NB4 (cell line): Measurements from ENCODE around the gene GGACT.

Experiments
- DNase-seq: peaks from one replicate; pipeline ENCODE4 v3.0.0; 2010; ENCODE audit warnings: low read depth
- H3K4me3 ChIP-seq: one replicate; pipeline ENCODE4 v1.5.1; 2011; ENCODE audit warnings: mild to moderate bottlenecking, low read depth, low read length, moderate library complexity
- CTCF ChIP-seq: IDR thresholded peaks from one replicate; pipeline ENCODE4 v1.5.1; 2012; ENCODE audit warnings: low read depth, low read length
- MAX ChIP-seq: IDR thresholded peaks from 2 replicates; pipeline ENCODE4 v1.6.1; 2011; ENCODE audit warnings: low read depth, low read length
- MYC ChIP-seq: IDR thresholded peaks from 2 replicates; pipeline ENCODE4 v1.6.1; 2011; ENCODE audit warnings: low read depth, low read length
- POLR2A ChIP-seq: IDR thresholded peaks from 2 replicates; pipeline ENCODE4 v1.6.1; 2011; ENCODE audit warnings: mild to moderate bottlenecking; ENCODE audit not compliant: insufficient read length; ENCODE audit errors: extremely low read depth

The GGACT gene

GRCh38 chr13:100533588-100534041, 55.0 kb downstream of the GGACT start:
- TF ChIP-seq MYC (no peak), POLR2A (no peak), MAX (no peak), CTCF (no peak)
- H3K4me3 ChIP-seq, result no peak overlapping the region
- no peak for DNase-seq

- TF ChIP-seq MYC, result no peak
- TF ChIP-seq MAX, result no peak
- no peak for TF ChIP-seq POLR2A
- no peak for TF ChIP-seq CTCF
- no peak for DNase-seq
- H3K4me3 ChIP-seq, result no peak overlapping the region
Measured at GRCh38 chr13:100532836-100533435, 55.7 kb downstream of the GGACT start.

GRCh38 chr13:100532090-100532766, 56.4 kb downstream of the GGACT start:
- TF ChIP-seq CTCF (no peak), POLR2A (no peak), MYC (no peak), MAX (no peak)
- no peak for DNase-seq
- H3K4me3 ChIP-seq, result no peak overlapping the region

- DNase-seq, result no peak
- H3K4me3 ChIP-seq, result no peak overlapping the region
- TF ChIP-seq MYC (no peak), POLR2A (no peak), MAX (no peak), CTCF (no peak)
Measured at GRCh38 chr13:100530671-100531213, 57.8 kb downstream of the GGACT start.

- DNase-seq, result no peak
- no peak overlapping the region for H3K4me3 ChIP-seq
- TF ChIP-seq MYC (no peak), MAX (no peak), CTCF (no peak), POLR2A (no peak)
Measured at GRCh38 chr13:100529666-100530377, 58.8 kb downstream of the GGACT start.
